GM12873 (cell line): ENCODE measurements around the gene SLIT1.

Experiments used
- CTCF ChIP-seq: IDR thresholded peaks from 2 replicates; pipeline ENCODE4 v1.5.1; 2012; ENCODE audit warnings: low read depth, mild to moderate bottlenecking, moderate library complexity, low read length, control low read depth; ENCODE audit not compliant: insufficient read depth; ENCODE audit errors: missing control alignments

The SLIT1 gene

GRCh38 chr10:97039538-97040247, 146.1 kb downstream of the SLIT1 start:
- no peak for TF ChIP-seq CTCF

GRCh38 chr10:97038688-97039087, 147.1 kb downstream of the SLIT1 start:
- no peak for TF ChIP-seq CTCF

- peak; percentile 96 for TF ChIP-seq CTCF
These were observed 148.1 kb downstream of the SLIT1 start for GRCh38 chr10:97037365-97038361.

- no peak for TF ChIP-seq CTCF
These were observed 150.6 kb downstream of the SLIT1 start for GRCh38 chr10:97034958-97035769.

- no peak for TF ChIP-seq CTCF
These were observed 151.5 kb downstream of the SLIT1 start for GRCh38 chr10:97034301-97034700.

GRCh38 chr10:97032624-97033023, 153.1 kb downstream of the SLIT1 start:
- no peak for TF ChIP-seq CTCF
